ENCODE data around the gene RASGRP1.

The RASGRP1 gene

DNA sequence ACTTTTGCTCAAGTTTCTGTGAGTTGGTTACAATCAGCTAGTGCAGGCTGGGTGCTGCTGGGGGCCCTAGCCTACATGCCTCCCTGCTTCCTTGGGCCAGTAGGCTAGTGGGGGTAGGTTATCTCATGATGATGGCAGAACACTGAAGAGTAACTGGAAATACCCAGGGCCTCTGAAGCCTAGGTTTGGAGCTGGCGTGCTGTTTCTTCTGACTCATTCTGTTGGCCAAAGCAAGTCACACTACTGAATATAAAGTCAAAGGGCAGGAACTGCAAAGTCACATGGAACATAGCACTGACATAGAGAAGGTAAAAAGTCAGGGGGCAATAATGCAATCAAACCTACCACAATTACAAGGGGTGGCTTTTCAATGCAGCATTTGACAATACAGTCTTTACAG, 34.5 kb downstream of the RASGRP1 start:
- TF ChIP-seq, protein P1, sequence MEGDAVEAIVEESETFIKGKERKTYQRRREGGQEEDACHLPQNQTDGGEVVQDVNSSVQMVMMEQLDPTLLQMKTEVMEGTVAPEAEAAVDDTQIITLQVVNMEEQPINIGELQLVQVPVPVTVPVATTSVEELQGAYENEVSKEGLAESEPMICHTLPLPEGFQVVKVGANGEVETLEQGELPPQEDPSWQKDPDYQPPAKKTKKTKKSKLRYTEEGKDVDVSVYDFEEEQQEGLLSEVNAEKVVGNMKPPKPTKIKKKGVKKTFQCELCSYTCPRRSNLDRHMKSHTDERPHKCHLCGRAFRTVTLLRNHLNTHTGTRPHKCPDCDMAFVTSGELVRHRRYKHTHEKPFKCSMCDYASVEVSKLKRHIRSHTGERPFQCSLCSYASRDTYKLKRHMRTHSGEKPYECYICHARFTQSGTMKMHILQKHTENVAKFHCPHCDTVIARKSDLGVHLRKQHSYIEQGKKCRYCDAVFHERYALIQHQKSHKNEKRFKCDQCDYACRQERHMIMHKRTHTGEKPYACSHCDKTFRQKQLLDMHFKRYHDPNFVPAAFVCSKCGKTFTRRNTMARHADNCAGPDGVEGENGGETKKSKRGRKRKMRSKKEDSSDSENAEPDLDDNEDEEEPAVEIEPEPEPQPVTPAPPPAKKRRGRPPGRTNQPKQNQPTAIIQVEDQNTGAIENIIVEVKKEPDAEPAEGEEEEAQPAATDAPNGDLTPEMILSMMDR (conservative IDR thresholded peaks at IDR 0.05; ENCODE audit: low read depth, low read length) = no peak
- DNase-seq (ENCODE audit: low read depth) = no peak
- no peak overlapping the region for H3K4me3 ChIP-seq (ENCODE audit: low read length)

DNA sequence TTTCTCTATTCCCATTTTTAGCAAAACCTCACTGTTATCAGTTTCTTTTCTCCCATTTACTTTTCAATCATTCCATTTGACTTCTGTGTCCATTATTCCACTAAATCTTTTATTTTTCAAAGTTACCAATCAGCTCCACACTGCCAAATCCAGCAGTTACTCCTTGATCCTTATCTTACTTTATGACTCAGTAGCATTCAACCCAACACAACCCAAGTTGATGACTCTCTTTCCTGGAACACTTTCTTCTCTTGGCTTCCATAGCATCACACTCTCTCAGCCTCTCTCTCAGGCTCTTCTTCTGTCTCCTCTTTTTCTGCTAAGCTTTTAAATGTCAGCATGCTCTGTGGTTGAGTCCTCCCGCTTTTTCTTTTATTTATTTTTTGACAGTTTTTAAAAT, 36.3 kb downstream of the RASGRP1 start:
- DNase-seq (ENCODE audit: low read depth) = peak; percentile 19
- TF ChIP-seq, protein P1 (conservative IDR thresholded peaks at IDR 0.05; ENCODE audit: low read depth, low read length) = no peak

DNA sequence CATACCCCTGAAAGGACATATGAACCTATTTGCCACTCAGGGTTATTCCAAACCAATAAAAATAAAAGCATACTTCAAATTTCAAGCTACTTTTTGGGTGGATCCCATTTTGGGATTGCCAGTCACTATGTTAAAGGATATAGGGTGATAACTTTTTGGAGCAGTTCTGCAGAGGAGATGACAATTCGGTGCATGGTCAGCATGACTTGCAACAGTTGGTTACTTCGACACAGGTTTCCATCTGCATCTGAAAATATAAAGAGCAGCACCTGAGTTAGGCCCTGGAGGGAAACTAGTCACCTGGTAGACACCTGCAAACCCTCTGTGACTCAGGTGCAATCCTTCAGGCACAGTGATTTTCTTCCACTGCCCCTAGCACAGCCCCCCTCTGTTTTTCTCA, 38.5 kb downstream of the RASGRP1 start:
- TF ChIP-seq, protein P1 (conservative IDR thresholded peaks at IDR 0.05; ENCODE audit: low read depth, low read length) = no peak
- H3K4me3 ChIP-seq (ENCODE audit: low read length) = no peak overlapping the region
- no peak for DNase-seq (ENCODE audit: low read depth)

More for the DNA sequence above, 36.3 kb downstream of the RASGRP1 start:
- H3K4me3 ChIP-seq (ENCODE audit: low read length) = no peak overlapping the region

DNA sequence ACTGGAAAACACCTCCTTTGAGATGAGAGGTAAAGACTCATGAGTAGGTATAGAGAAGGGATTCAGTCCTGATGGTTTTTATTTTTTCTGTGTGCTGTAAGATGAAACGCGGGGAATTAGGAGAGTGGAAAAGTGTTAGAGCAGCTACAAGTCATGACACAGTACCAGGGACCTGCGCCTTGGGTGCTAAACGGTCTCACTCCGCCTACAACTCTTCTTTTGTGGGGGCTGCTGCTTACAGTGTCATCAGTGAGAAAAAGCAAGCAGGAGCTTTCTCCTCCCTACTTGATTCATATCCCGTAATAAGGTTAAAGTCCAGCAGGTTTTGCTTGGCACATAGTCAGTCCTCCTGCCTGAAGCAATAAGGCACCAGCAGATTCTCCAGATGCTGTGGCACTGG, 39.1 kb downstream of the RASGRP1 start:
- H3K4me3 ChIP-seq (ENCODE audit: low read length) = no peak overlapping the region
- no peak for DNase-seq (ENCODE audit: low read depth)
- TF ChIP-seq, protein P1 (conservative IDR thresholded peaks at IDR 0.05; ENCODE audit: low read depth, low read length) = no peak

DNA sequence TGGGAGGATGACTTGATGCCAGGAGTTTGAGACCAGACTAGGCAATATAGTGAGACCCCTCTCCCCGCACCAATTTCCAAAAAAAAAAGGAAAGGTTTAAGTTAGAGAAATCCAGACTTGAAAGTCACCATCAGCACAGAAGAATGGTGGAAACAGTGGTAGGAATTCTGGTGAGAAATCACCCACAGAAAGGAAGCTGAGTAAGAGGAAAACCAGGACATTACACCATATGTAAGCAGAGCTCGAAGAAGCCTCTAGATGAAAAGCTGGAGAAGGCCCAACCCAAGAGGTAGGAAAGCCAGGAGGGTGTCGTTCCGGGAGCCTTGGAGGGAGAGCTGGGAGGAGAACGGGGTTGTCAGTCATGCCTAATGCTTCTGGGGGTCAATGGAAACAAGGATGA, 40.5 kb downstream of the RASGRP1 start:
- no peak for DNase-seq (ENCODE audit: low read depth)
- no peak overlapping the region for H3K4me3 ChIP-seq (ENCODE audit: low read length)
- TF ChIP-seq, protein P1 (conservative IDR thresholded peaks at IDR 0.05; ENCODE audit: low read depth, low read length) = no peak

DNA sequence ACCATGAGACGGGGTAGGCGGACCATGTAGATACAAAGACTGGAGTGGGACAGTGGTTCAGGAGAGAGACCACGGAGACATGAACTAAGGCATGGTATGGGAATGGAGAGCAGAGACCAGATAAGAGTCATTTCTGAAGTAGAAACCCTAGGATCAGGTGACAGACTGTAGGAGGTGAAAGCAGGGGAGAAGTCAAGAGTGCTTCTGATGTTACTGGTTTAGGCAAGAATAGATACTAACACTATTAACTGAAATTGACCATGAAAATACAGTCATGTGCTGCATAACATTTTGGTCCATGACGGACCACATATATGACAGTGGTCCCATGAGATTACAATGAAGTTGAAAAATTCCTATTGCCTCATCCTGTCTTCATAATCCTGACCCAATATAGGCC, 41.7 kb downstream of the RASGRP1 start:
- no peak for DNase-seq (ENCODE audit: low read depth)
- H3K4me3 ChIP-seq (ENCODE audit: low read length) = no peak overlapping the region
- TF ChIP-seq, protein P1 (conservative IDR thresholded peaks at IDR 0.05; ENCODE audit: low read depth, low read length) = no peak

DNA sequence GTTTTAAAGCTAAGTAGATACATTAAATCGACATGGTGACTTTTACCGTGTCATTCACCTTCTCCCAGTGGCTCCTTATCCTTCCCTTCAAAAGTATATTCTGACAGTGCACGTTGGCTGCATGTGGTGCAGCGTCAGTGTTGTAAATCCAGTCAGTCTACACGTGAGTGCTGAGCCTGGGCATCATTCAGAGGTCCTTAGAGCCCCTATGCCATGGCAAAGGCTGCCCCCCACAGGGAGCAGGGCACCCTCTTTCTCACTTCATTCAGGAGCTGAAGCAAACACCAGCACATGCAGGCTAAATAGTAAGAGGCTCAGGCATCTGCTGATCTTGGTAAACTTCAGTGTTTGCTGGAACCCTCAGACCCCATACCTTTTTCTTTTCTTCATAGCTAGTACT, 43.3 kb downstream of the RASGRP1 start:
- TF ChIP-seq, protein P1 (conservative IDR thresholded peaks at IDR 0.05; ENCODE audit: low read depth, low read length) = no peak

More for the DNA sequence above, 43.3 kb downstream of the RASGRP1 start:
- no peak overlapping the region for H3K4me3 ChIP-seq (ENCODE audit: low read length)
- DNase-seq (ENCODE audit: low read depth) = no peak

Measured in retinal pigment epithelial cell (primary cell).